Endodermal cell (in vitro differentiated cells): ENCODE data around the gene RNF175. TPM values are rescaled to one million over a fixed set of nuclear protein-coding genes. Genes with fewer than 3 reads are reported as not detected.

Source experiments
- DNase-seq: peaks from one replicate; pipeline ENCODE4 v3.0.0-alpha.2; 2017
- H3K27ac ChIP-seq: 2 replicates; pipeline ENCODE4 v1.5.1; 2013; ENCODE audit warnings: mild to moderate bottlenecking, low read depth, low read length, moderate library complexity
- H3K27me3 ChIP-seq: 2 replicates; pipeline ENCODE4 v1.6.1; 2013; ENCODE audit warnings: mild to moderate bottlenecking, low read length, moderate library complexity; ENCODE audit not compliant: insufficient read depth, control insufficient read depth, poor library complexity, severe bottlenecking
- H3K36me3 ChIP-seq: 2 replicates; pipeline ENCODE4 v1.7.0; 2013; ENCODE audit warnings: mild to moderate bottlenecking, low read length, moderate library complexity; ENCODE audit not compliant: control insufficient read depth, insufficient read depth
- H3K4me1 ChIP-seq: one replicate; pipeline ENCODE4 v1.7.0; 2013; ENCODE audit warnings: low read length; ENCODE audit not compliant: control insufficient read depth, insufficient read depth
- H3K4me3 ChIP-seq: 2 replicates; pipeline ENCODE4 v1.5.1; 2013; ENCODE audit warnings: mild to moderate bottlenecking, low read length, moderate library complexity
- H3K9ac ChIP-seq: 2 replicates; pipeline ENCODE4 v1.6.1; 2013; ENCODE audit warnings: mild to moderate bottlenecking, low read length, moderate library complexity; ENCODE audit not compliant: poor library complexity, severe bottlenecking; ENCODE audit errors: extremely low read depth
- H3K9me3 ChIP-seq: 2 replicates; pipeline ENCODE4 v1.6.1; 2013; ENCODE audit warnings: mild to moderate bottlenecking, low read length, moderate library complexity; ENCODE audit not compliant: control insufficient read depth
- H3K27ac Mint-ChIP-seq: 2 replicates; pipeline ENCODE4 v1.8.0; 2020; ENCODE audit warnings: mixed read lengths
- H3K27me3 Mint-ChIP-seq: 2 replicates; pipeline ENCODE4 v1.8.0; 2021; ENCODE audit warnings: mild to moderate bottlenecking, mixed read lengths; ENCODE audit not compliant: insufficient read depth
- H3K36me3 Mint-ChIP-seq: 2 replicates; pipeline ENCODE4 v1.8.0; 2020; ENCODE audit warnings: low read depth, mixed read lengths
- H3K4me1 Mint-ChIP-seq: 2 replicates; pipeline ENCODE4 v1.8.0; 2020; ENCODE audit warnings: mixed read lengths
- H3K4me3 Mint-ChIP-seq: 2 replicates; pipeline ENCODE4 v1.8.0; 2020; ENCODE audit warnings: mild to moderate bottlenecking, moderate library complexity, mixed read lengths
- H3K9me3 Mint-ChIP-seq: 2 replicates; pipeline ENCODE4 v1.8.0; 2020; ENCODE audit warnings: mild to moderate bottlenecking, mixed read lengths
- WGBS, 2 experiments: methylation state at CpG; one replicate each; pipeline versions ENCODE4 v1.1.5 to v1.1.7; 2013; ENCODE audit warnings: missing lambda C conversion rate in 2 of 2, mixed read lengths in 1 of 2; ENCODE audit not compliant: insufficient coverage in 1 of 2, insufficient read length in 1 of 2; 5-methylcytosine and 5-hydroxymethylcytosine counted together
- total RNA-seq, 2 donors: library from RNA; stranded (reverse); fragmentation: NEBNext Ultra II Directional in 1 of 2; extraction: Animal tissue kit (Norgen Biotek cat#: 25700) in 1 of 2; gene quantifications; 2 replicates in 1 of 2; 3 replicates in 1 of 2; pipeline ENCODE4 v1.2.1, GENCODE V29; 2021
- TF ChIP-seq, protein P1 (sequence below): fragments of 200-600 bp; sonication (generic); conservative IDR thresholded peaks from 2 replicates; pipeline ENCODE4 v1.5.0; 2021; ENCODE audit warnings: antibody characterized with exemption, mild to moderate bottlenecking

RNF175 gene
- total RNA-seq, 2 donors from 2014 or later: 1.7 to 4.2 TPM

DNA sequence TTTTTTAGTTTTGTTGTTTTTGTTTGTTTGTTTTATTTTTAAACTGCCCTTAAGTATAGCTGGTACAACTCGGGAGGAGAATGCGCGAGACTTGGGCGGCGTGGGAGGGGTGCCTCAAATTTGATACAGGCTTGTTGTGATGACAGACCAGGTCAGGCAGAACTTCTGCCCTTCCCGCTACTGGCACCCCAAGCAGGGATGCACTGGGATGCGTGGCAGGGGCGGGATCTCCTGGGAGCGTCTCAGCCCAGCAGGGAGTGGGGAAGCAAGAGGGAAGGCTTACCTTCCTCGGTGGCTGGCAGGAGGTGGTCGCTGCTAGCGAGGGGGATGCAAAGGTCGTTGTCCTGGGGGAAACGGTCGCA lies 28.2 kb upstream of the RNF175 start:
- H3K27ac Mint-ChIP-seq: peak overlapping the region; percentile 78
- Histone ChIP-seq H3K9ac (no peak overlapping the region), H3K27me3 (peaks cover 62% of the 10 kb centered on the region), H3K9me3 (no peaks in the 10 kb centered on the region), H3K4me1 (no peaks in the 10 kb centered on the region), H3K36me3 (no peaks in the 10 kb centered on the region), H3K27ac (no peak overlapping the region), H3K4me3 (peak overlapping the region; percentile 73)
- TF ChIP-seq, protein P1, sequence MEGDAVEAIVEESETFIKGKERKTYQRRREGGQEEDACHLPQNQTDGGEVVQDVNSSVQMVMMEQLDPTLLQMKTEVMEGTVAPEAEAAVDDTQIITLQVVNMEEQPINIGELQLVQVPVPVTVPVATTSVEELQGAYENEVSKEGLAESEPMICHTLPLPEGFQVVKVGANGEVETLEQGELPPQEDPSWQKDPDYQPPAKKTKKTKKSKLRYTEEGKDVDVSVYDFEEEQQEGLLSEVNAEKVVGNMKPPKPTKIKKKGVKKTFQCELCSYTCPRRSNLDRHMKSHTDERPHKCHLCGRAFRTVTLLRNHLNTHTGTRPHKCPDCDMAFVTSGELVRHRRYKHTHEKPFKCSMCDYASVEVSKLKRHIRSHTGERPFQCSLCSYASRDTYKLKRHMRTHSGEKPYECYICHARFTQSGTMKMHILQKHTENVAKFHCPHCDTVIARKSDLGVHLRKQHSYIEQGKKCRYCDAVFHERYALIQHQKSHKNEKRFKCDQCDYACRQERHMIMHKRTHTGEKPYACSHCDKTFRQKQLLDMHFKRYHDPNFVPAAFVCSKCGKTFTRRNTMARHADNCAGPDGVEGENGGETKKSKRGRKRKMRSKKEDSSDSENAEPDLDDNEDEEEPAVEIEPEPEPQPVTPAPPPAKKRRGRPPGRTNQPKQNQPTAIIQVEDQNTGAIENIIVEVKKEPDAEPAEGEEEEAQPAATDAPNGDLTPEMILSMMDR: no peak
- peak; percentile 66 for DNase-seq
- H3K27me3 Mint-ChIP-seq: peaks cover 50% of the 10 kb centered on the region
- H3K36me3 Mint-ChIP-seq: no peaks in the 10 kb centered on the region
- H3K4me1 Mint-ChIP-seq: peaks cover 47% of the 10 kb centered on the region
- no peaks in the 10 kb centered on the region for H3K9me3 Mint-ChIP-seq
- WGBS, 2 experiments: 0 to 2% methylated on average over 3 to 15 of the region's 15 CpGs
- peak overlapping the region; percentile 88 for H3K4me3 Mint-ChIP-seq

DNA sequence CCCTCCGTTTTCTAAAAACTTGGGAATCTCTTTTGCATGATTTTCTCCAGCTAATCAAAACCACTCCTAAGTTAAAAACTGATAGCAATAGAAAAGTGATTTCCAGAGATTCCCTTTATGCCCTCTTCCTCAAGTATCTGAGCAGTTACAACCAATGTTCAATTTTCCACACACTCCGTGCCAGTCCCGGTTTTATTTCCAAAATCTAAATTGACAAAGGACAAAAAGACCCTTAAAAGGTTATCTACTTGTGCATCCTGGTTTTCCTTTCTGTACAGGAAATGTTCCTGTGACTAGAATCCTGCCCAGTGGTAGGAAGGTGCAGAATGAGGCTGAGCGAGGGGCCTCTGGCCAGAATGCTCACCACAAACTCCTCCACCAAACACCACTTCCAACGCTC lies 27.8 kb upstream of the RNF175 start:
- H3K36me3 Mint-ChIP-seq: no peaks in the 10 kb centered on the region
- H3K9me3 ChIP-seq: no peaks in the 10 kb centered on the region
- DNase-seq: no peak
- WGBS, 2 experiments: 7 to 13% methylated on average over 3 to 5 of the region's 5 CpGs
- peak overlapping the region; percentile 73 for H3K4me3 ChIP-seq
- peak overlapping the region; percentile 88 for H3K4me3 Mint-ChIP-seq
- H3K27me3 ChIP-seq: peaks cover 57% of the 10 kb centered on the region
- H3K27me3 Mint-ChIP-seq: peaks cover 46% of the 10 kb centered on the region
- H3K9ac ChIP-seq: no peak overlapping the region
- no peaks in the 10 kb centered on the region for H3K9me3 Mint-ChIP-seq
- no peaks in the 10 kb centered on the region for H3K36me3 ChIP-seq
- peak overlapping the region; percentile 27 for H3K27ac ChIP-seq
- peaks cover 45% of the 10 kb centered on the region for H3K4me1 Mint-ChIP-seq
- no peak overlapping the region for H3K27ac Mint-ChIP-seq
- H3K4me1 ChIP-seq: no peaks in the 10 kb centered on the region
- TF ChIP-seq, protein P1: no peak

DNA sequence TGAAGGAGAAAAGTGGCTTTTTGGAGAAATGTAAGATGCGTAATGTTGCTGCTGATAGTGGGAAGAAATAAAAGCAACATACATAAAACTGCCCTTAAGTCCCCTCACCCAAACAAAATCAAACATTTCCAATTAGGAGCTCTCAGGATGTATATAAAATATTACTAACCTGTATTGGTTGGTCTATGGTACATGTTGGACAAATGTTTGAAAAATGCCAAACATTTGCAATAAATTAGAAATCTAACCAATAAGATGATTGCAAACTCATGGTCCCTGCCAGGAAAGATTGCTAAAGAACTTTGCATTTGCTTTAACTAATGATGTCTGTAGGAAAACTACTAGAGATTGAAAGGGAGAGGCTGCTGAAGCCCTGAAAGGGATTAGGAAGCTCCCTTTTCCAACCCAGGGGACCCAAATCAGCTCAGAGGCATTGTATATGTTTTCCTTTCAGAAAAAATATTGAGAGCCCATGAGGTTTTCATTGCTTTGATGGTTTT lies 27.3 kb upstream of the RNF175 start:
- DNase-seq: no peak
- peak overlapping the region; percentile 73 for H3K4me3 ChIP-seq
- H3K27me3 ChIP-seq: peaks cover 53% of the 10 kb centered on the region
- WGBS, 2 experiments: no CpG with 5 or more reads among the region's 1 CpG
- Mint-ChIP-seq H3K27me3 (peaks cover 44% of the 10 kb centered on the region), H3K36me3 (no peaks in the 10 kb centered on the region), H3K27ac (no peak overlapping the region), H3K9me3 (no peaks in the 10 kb centered on the region), H3K4me1 (peaks cover 48% of the 10 kb centered on the region), H3K4me3 (peak overlapping the region; percentile 88)
- no peaks in the 10 kb centered on the region for H3K9me3 ChIP-seq
- no peak overlapping the region for H3K9ac ChIP-seq
- peak overlapping the region; percentile 27 for H3K27ac ChIP-seq
- H3K36me3 ChIP-seq: no peaks in the 10 kb centered on the region
- TF ChIP-seq, protein P1: no peak
- no peaks in the 10 kb centered on the region for H3K4me1 ChIP-seq
